Hepatocyte (in vitro differentiated cells): ENCODE measurements around the gene ADD1. TPM values are rescaled to one million over a fixed set of nuclear protein-coding genes. Genes with fewer than 3 reads are reported as not detected.

Source experiments
- DNase-seq: peaks from one replicate; pipeline ENCODE4 v3.0.0-alpha.2; 2016; ENCODE audit warnings: low spot score
- H2AFZ ChIP-seq: fragments of 200-600 bp; sonication (generic); 2 replicates; pipeline ENCODE4 v1.6.0; 2016; ENCODE audit warnings: antibody characterized with exemption, mild to moderate bottlenecking
- H3K27ac ChIP-seq: fragments of 200-600 bp; sonication (generic); 2 replicates; pipeline ENCODE4 v1.5.1; 2016; ENCODE audit warnings: mild to moderate bottlenecking
- H3K27me3 ChIP-seq: fragments of 200-600 bp; sonication (generic); 2 replicates; pipeline ENCODE4 v1.6.1; 2016
- H3K36me3 ChIP-seq: fragments of 200-600 bp; sonication (generic); replicated peaks from 2 replicates; pipeline ENCODE4 v1.5.1; 2016; ENCODE audit warnings: low read depth; ENCODE audit not compliant: insufficient read depth
- H3K4me1 ChIP-seq: fragments of 200-600 bp; sonication (generic); 2 replicates; pipeline ENCODE4 v1.5.1; 2016; ENCODE audit warnings: mild to moderate bottlenecking, moderate library complexity; ENCODE audit not compliant: insufficient read depth
- H3K4me2 ChIP-seq: fragments of 200-600 bp; sonication (generic); 2 replicates; pipeline ENCODE4 v1.6.0; 2016
- H3K4me3 ChIP-seq: fragments of 200-600 bp; sonication (generic); 2 replicates; pipeline ENCODE4 v1.5.1; 2016; ENCODE audit warnings: mild to moderate bottlenecking
- H3K79me2 ChIP-seq: fragments of 200-600 bp; sonication (generic); 2 replicates; pipeline ENCODE4 v1.6.0; 2017; ENCODE audit warnings: mild to moderate bottlenecking
- H3K9me2 ChIP-seq: fragments of 200-600 bp; sonication (generic); replicated peaks from 2 replicates; pipeline ENCODE4 v1.6.0; 2017; ENCODE audit warnings: mild to moderate bottlenecking; ENCODE audit not compliant: insufficient read depth
- H3K9me3 ChIP-seq: fragments of 200-600 bp; sonication (generic); 2 replicates; pipeline ENCODE4 v1.5.1; 2016; ENCODE audit warnings: low read depth, mild to moderate bottlenecking
- H4K20me1 ChIP-seq: fragments of 200-600 bp; sonication (generic); 2 replicates; pipeline ENCODE4 v1.6.0; 2016; ENCODE audit warnings: mild to moderate bottlenecking; ENCODE audit not compliant: insufficient read depth, poor library complexity, severe bottlenecking
- CTCF ChIP-seq: fragments of 200-600 bp; sonication (generic); IDR thresholded peaks from 2 replicates; pipeline ENCODE4 v1.5.1; 2016; ENCODE audit warnings: antibody characterized with exemption, mild to moderate bottlenecking; ENCODE audit not compliant: poor library complexity
- EZH2 ChIP-seq: fragments of 200-600 bp; sonication (generic); IDR thresholded peaks from 2 replicates; pipeline ENCODE4 v1.6.1; 2016; ENCODE audit warnings: antibody characterized with exemption, mild to moderate bottlenecking, borderline replicate concordance
- EZH2phosphoT487 ChIP-seq: fragments of 200-600 bp; sonication (generic); IDR thresholded peaks from one replicate; pipeline ENCODE4 v1.6.1; 2018; ENCODE audit warnings: antibody characterized with exemption, mild to moderate bottlenecking, low read depth, moderate library complexity; ENCODE audit not compliant: unreplicated experiment, severe bottlenecking
- WGBS: methylation state at CpG from one replicate; pipeline ENCODE4 v1.1.6; 2016; ENCODE audit warnings: low lambda C conversion rate; ENCODE audit errors: missing lambda C conversion rate; 5-methylcytosine and 5-hydroxymethylcytosine counted together
- polyA plus RNA-seq: library from polyadenylated mRNA; unstranded; fragments of >200 nt; fragmentation: Nextera tagmentation; extraction: Ambion mirVana; gene quantifications from 2 replicates; pipeline ENCODE4 v1.2.1, GENCODE V29; 2016
- total RNA-seq: library from RNA; depleted of rRNA; stranded (reverse); fragments of >200 nt; gene quantifications from 2 replicates; pipeline ENCODE4 v1.2.3, GENCODE V29; 2014

The ADD1 gene
- total and polyA plus RNA-seq, 2 experiments from 2014 or later = 179 to 208 TPM

- Histone ChIP-seq H3K27me3 (no peaks in the 10 kb centered on the region), H3K4me1 (peaks cover 2% of the 10 kb centered on the region), H2AFZ (no peak overlapping the region), H3K9me2 (no peaks in the 10 kb centered on the region), H3K4me3 (no peak overlapping the region), H3K4me2 (no peak overlapping the region), H3K9me3 (no peaks in the 10 kb centered on the region), H3K27ac (no peak overlapping the region), H3K36me3 (no peaks in the 10 kb centered on the region), H3K79me2 (peaks cover 82% of the 10 kb centered on the region), H4K20me1 (peaks cover 49% of the 10 kb centered on the region)
- 91% methylated on average over 5 of the region's 5 CpGs for WGBS
- DNase-seq = no peak
- TF ChIP-seq EZH2 (no peak), CTCF (no peak), EZH2phosphoT487 (no peak)
Measured at GRCh38 chr4:2879026-2879425, 35.4 kb downstream of the ADD1 start.

- H4K20me1 ChIP-seq = peaks cover 28% of the 10 kb centered on the region
- H3K36me3 ChIP-seq = no peaks in the 10 kb centered on the region
- no peaks in the 10 kb centered on the region for H3K9me2 ChIP-seq
- WGBS = 88% methylated on average over 3 of the region's 3 CpGs
- no peak overlapping the region for H3K4me3 ChIP-seq
- no peaks in the 10 kb centered on the region for H3K4me1 ChIP-seq
- H3K79me2 ChIP-seq = peaks cover 67% of the 10 kb centered on the region
- H3K9me3 ChIP-seq = no peaks in the 10 kb centered on the region
- no peak for TF ChIP-seq EZH2
- no peak for TF ChIP-seq EZH2phosphoT487
- TF ChIP-seq CTCF = no peak
- H3K27me3 ChIP-seq = no peaks in the 10 kb centered on the region
- DNase-seq = no peak
- no peak overlapping the region for H3K27ac ChIP-seq
- no peak overlapping the region for H2AFZ ChIP-seq
- H3K4me2 ChIP-seq = no peak overlapping the region
Measured at GRCh38 chr4:2881431-2881830, 37.8 kb downstream of the ADD1 start.

- Histone ChIP-seq H2AFZ (no peak overlapping the region), H3K9me2 (no peaks in the 10 kb centered on the region), H3K36me3 (no peaks in the 10 kb centered on the region), H4K20me1 (peaks cover 25% of the 10 kb centered on the region), H3K4me1 (no peaks in the 10 kb centered on the region), H3K79me2 (peaks cover 61% of the 10 kb centered on the region), H3K27me3 (no peaks in the 10 kb centered on the region), H3K9me3 (no peaks in the 10 kb centered on the region), H3K27ac (no peak overlapping the region), H3K4me3 (no peak overlapping the region), H3K4me2 (no peak overlapping the region)
- TF ChIP-seq EZH2 = no peak
- TF ChIP-seq EZH2phosphoT487 = no peak
- no peak for TF ChIP-seq CTCF
- DNase-seq = no peak
- 96% methylated on average over 1 of the region's 1 CpG for WGBS
Measured at GRCh38 chr4:2882341-2882740, 38.7 kb downstream of the ADD1 start.

GRCh38 chr4:2886161-2886560 is 42.5 kb downstream of the ADD1 start:
- no peak overlapping the region for H2AFZ ChIP-seq
- peaks cover 59% of the 10 kb centered on the region for H3K79me2 ChIP-seq
- TF ChIP-seq CTCF (no peak), EZH2 (no peak), EZH2phosphoT487 (no peak)
- 92% methylated on average over 9 of the region's 9 CpGs for WGBS
- H3K9me2 ChIP-seq = no peaks in the 10 kb centered on the region
- H4K20me1 ChIP-seq = no peaks in the 10 kb centered on the region
- no peaks in the 10 kb centered on the region for H3K36me3 ChIP-seq
- no peak overlapping the region for H3K4me2 ChIP-seq
- H3K27ac ChIP-seq = no peak overlapping the region
- no peaks in the 10 kb centered on the region for H3K27me3 ChIP-seq
- H3K9me3 ChIP-seq = no peaks in the 10 kb centered on the region
- no peak overlapping the region for H3K4me3 ChIP-seq
- DNase-seq = no peak
- no peaks in the 10 kb centered on the region for H3K4me1 ChIP-seq
